Bronchial epithelial cell (primary cell): ENCODE data around the gene ARHGAP12. TPM values are rescaled to one million over a fixed set of nuclear protein-coding genes. Genes with fewer than 3 reads are reported as not detected.
"Not testable (repeated sequence)": the region's sequence is repeated elsewhere in the genome, so short reads cannot be mapped to it uniquely, and the experiment has no call there.

Experiments used
- DNase-seq: peaks from one replicate; pipeline ENCODE4 v3.0.0-alpha.2; 2010; ENCODE audit warnings: low read depth
- FAIRE-seq: peaks from 2 replicates; lab custom pipeline; 2011; peaks lifted over from hg19 to GRCh38; lab: Jason Lieb, UNC
- H3K27me3 ChIP-seq: 2 replicates; pipeline ENCODE4 v1.5.1; 2011; ENCODE audit warnings: low read length; ENCODE audit not compliant: control insufficient read depth, insufficient read depth
- H3K36me3 ChIP-seq: 2 replicates; pipeline ENCODE4 v1.5.1; 2011; ENCODE audit warnings: low read length; ENCODE audit not compliant: control insufficient read depth, insufficient read depth
- H3K4me3 ChIP-seq: 2 replicates; pipeline ENCODE4 v1.5.1; 2011; ENCODE audit warnings: mild to moderate bottlenecking, low read depth, low read length, control low read depth
- total RNA-seq: library from RNA; depleted of rRNA; stranded (reverse); fragments of >200 nt; gene quantifications from 2 replicates; pipeline ENCODE4 v1.2.1, GENCODE V29; 2014
- TF ChIP-seq, protein P1 (sequence below): IDR thresholded peaks from 2 replicates; pipeline ENCODE4 v1.5.1; 2011; ENCODE audit warnings: mild to moderate bottlenecking, moderate library complexity, low read length, control low read depth, inconsistent platforms; ENCODE audit not compliant: insufficient read depth, severe bottlenecking

The ARHGAP12 gene
- total RNA-seq, 1 donor from 2014 or later, result 30.3 TPM

DNA sequence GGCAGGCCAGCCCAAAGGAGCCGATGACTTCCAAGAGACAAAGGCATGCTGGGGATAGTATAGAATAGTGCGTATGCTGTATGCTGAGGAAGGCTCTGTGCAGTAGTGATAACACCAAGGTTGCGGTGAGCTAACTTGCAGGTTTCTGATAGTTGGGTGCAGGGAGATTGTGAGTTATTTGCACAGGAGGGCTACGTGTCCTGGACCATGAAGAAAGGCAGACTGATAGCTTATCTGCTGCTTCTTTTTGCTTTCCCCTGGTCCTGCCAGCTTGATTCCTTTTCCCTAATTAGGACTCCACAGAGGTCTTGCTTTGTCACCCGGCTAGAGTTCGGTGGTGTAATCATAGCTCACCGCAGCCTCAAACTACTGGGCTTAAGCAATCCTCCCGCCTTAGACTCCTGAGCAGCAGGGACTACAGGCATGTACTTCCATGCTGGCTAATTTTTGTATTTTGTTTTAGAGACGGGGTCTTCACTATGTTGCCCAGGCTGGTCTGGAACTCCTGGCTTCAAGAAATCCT, 43.9 kb upstream of the ARHGAP12 start:
- no peak for FAIRE-seq
- H3K27me3 ChIP-seq, result no peaks in the 10 kb centered on the region
- H3K4me3 ChIP-seq, result no peak overlapping the region
- TF ChIP-seq, protein P1, sequence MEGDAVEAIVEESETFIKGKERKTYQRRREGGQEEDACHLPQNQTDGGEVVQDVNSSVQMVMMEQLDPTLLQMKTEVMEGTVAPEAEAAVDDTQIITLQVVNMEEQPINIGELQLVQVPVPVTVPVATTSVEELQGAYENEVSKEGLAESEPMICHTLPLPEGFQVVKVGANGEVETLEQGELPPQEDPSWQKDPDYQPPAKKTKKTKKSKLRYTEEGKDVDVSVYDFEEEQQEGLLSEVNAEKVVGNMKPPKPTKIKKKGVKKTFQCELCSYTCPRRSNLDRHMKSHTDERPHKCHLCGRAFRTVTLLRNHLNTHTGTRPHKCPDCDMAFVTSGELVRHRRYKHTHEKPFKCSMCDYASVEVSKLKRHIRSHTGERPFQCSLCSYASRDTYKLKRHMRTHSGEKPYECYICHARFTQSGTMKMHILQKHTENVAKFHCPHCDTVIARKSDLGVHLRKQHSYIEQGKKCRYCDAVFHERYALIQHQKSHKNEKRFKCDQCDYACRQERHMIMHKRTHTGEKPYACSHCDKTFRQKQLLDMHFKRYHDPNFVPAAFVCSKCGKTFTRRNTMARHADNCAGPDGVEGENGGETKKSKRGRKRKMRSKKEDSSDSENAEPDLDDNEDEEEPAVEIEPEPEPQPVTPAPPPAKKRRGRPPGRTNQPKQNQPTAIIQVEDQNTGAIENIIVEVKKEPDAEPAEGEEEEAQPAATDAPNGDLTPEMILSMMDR, result no peak
- no peaks in the 10 kb centered on the region for H3K36me3 ChIP-seq
- DNase-seq, result no peak

DNA sequence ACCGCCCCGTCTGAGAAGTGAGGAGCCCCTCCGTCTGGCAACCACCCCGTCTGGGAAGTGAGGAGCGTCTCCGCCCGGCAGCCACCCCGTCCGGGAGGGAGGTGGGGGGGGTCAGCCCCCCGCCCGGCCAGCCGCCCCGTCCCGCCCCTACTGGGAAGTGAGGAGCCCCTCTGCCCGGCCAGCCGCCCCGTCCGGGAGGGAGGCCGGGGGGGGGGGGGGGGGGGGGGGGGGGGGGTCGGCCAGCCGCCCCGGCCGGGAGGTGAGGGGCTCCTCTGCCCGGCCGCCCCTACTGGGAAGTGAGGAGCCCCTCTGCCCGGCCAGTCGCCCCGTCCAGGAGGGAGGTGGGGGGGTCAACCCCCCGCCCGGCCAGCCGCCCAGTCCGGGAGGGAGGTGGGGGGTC, 41.2 kb upstream of the ARHGAP12 start:
- not testable (repeated sequence) for H3K27me3 ChIP-seq, DNase-seq, H3K4me3 ChIP-seq, H3K36me3 ChIP-seq, FAIRE-seq

DNA sequence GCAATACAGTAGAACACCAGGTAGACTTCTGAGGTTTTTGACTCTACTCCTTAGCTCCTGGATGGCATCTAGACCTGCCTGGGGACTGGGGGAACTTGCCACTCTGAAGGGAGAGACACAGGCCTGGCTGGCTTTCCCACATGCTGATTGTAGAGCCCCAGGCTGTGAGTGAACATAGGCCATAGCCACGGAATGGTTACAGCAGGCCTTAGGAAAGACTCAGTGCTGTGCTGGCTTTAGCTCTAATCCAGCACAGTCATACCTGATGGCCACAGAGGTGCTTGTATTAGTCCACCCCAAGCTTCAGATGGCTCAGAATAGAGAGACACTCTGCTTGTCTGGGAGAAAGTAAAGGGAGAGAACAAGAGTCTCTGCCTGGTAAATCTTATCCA, 35.0 kb upstream of the ARHGAP12 start:
- TF ChIP-seq, protein P1, result no peak
- Histone ChIP-seq H3K36me3 (no peaks in the 10 kb centered on the region), H3K27me3 (no peaks in the 10 kb centered on the region), H3K4me3 (no peak overlapping the region)
- FAIRE-seq (no peak), DNase-seq (no peak)

DNA sequence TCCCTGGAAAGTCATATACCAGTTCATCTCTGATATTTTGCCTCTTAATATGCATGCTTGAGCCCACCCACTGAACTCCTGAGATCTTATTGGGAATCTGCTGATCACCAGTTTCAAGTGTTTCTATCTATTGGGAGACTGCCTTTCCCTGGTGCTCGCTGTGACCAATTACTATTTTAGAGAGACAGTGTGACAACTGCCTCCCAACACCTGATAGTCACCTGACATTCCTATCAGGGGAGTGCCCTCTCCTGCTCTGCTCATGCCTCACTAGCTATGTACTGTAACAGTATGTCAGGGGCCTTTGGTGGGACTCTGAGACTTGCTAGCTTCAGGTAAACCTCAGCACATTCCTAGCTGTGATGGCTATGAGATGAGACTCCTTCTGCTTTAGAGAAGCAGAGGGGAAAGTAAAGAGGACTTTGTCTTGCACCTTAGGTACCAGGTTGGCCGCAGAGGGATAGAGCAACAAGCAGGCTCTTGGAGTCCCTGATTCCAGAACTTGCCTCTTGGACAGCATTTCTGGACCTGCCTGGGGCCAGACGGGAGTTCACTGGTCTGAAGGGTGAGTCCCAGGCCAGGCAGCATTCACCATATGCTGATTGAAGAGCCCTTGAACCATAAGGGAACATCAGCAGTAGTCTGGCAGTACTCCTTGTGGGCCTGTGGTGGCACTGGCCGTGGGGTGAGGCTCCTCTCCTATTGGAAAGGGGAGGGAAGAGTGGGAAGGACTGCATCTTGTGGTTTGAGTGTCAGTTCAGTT, 34.4 kb upstream of the ARHGAP12 start:
- TF ChIP-seq, protein P1, result no peak
- H3K36me3 ChIP-seq, result no peaks in the 10 kb centered on the region
- DNase-seq (no peak), FAIRE-seq (no peak)
- no peaks in the 10 kb centered on the region for H3K27me3 ChIP-seq
- no peak overlapping the region for H3K4me3 ChIP-seq

DNA sequence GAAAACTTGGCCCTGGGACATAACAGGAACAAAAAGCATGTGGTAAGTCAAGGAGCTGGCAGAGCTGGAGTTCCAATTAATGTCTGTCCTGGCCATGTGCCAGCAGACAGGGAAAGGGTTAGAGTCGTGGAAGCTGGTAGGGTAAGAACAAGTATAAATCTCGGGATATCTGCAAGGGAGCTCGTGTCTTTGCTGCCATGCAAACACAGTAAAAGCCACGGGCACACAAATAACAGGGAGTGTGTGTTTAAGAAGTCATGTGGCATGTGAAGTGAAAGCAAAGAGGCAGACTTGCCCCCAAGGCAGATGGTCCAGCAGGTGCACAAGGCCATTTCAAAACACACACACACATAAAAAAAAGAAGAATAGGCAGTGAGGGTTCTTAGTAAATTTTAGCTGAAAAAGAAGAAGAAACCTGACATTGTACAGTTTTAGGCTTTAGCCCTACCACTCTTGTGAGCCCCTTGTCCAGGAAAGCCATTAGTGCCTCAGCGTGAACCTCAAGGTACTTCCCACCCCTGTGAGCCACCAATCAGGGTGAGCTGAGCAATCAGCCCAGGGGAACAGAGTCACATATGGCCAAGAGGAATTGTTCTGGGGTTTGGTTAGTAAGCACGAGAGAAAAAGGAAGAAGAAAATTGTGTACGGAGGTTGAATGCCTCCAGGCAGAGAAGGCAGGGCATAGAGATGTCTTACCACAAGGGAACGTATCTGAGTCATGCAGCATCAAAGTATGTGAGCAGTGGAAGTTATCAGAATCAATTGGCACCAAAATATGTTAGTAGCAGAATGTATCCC, 32.8 kb upstream of the ARHGAP12 start:
- Histone ChIP-seq H3K36me3 (no peaks in the 10 kb centered on the region), H3K4me3 (no peak overlapping the region), H3K27me3 (no peaks in the 10 kb centered on the region)
- FAIRE-seq (peak; percentile 83), DNase-seq (peak; percentile 93)
- TF ChIP-seq, protein P1, result no peak
